GM06990 (cell line): ENCODE measurements around the gene OR51Q1.
A peak's percentile ranks its signal among the peaks of the same experiment; 100 is the strongest.

Experiments
- DNase-seq: peaks from one replicate; pipeline ENCODE4 v3.0.0-alpha.2; 2011; ENCODE audit not compliant: insufficient read length; ENCODE audit errors: extremely low read depth
- H3K27me3 ChIP-seq: replicated peaks from 2 replicates; pipeline ENCODE4 v1.6.0; 2011; ENCODE audit warnings: low read length; ENCODE audit not compliant: control insufficient read depth, insufficient read depth
- H3K36me3 ChIP-seq: 2 replicates; pipeline ENCODE4 v1.5.1; 2011; ENCODE audit warnings: low read length; ENCODE audit not compliant: control insufficient read depth, insufficient read depth
- H3K4me3 ChIP-seq: replicated peaks from 2 replicates; pipeline ENCODE4 v1.5.1; 2011; ENCODE audit warnings: low read depth, mild to moderate bottlenecking, control low read depth, low read length
- CTCF ChIP-seq: IDR thresholded peaks from 2 replicates; pipeline ENCODE4 v1.5.1; 2011; ENCODE audit warnings: low read length, control low read depth, mild to moderate bottlenecking, inconsistent platforms; ENCODE audit not compliant: insufficient read depth, poor library complexity, severe bottlenecking

OR51Q1 gene

GRCh38 chr11:5421811-5422210 lies at the start of gene OR51Q1:
OR51Q1 (plus strand) TSS chr11:5422111; CDS start chr11:5422201, 90 bp downstream.
- Histone ChIP-seq H3K27me3 (no peaks in the 10 kb centered on the region), H3K36me3 (no peaks in the 10 kb centered on the region), H3K4me3 (no peak within 1 kb of the TSS)
- no peak for DNase-seq
- no peak for TF ChIP-seq CTCF

GRCh38 chr11:5380740-5381342 lies 41.1 kb upstream of the OR51Q1 start:
- TF ChIP-seq CTCF = peak; percentile 78
- Histone ChIP-seq H3K4me3 (no peak overlapping the region), H3K27me3 (no peaks in the 10 kb centered on the region), H3K36me3 (no peaks in the 10 kb centered on the region)
- DNase-seq = no peak

GRCh38 chr11:5383576-5383975 lies 38.3 kb upstream of the OR51Q1 start, which contains the start of gene OR51M1:
OR51M1 (plus strand) TSS chr11:5383812; CDS start chr11:5389399, 5,587 bp downstream.
- no peak for DNase-seq
- no peak within 1 kb of the TSS for H3K4me3 ChIP-seq
- H3K36me3 ChIP-seq = no peaks in the 10 kb centered on the region
- no peak for TF ChIP-seq CTCF
- H3K27me3 ChIP-seq = no peaks in the 10 kb centered on the region

- H3K27me3 ChIP-seq = no peaks in the 10 kb centered on the region
- TF ChIP-seq CTCF = no peak
- no peak overlapping the region for H3K4me3 ChIP-seq
- H3K36me3 ChIP-seq = no peaks in the 10 kb centered on the region
- no peak for DNase-seq
Measured at GRCh38 chr11:5384335-5384734, 37.6 kb upstream of the OR51Q1 start.

- Histone ChIP-seq H3K27me3 (no peaks in the 10 kb centered on the region), H3K36me3 (no peaks in the 10 kb centered on the region), H3K4me3 (no peak overlapping the region)
- DNase-seq = no peak
- TF ChIP-seq CTCF = peak; percentile 31
Measured at GRCh38 chr11:5390210-5390609, 31.7 kb upstream of the OR51Q1 start.

GRCh38 chr11:5394091-5394490 lies 27.8 kb upstream of the OR51Q1 start:
- no peaks in the 10 kb centered on the region for H3K27me3 ChIP-seq
- H3K36me3 ChIP-seq = no peaks in the 10 kb centered on the region

More at GRCh38 chr11:5394091-5394490, 27.8 kb upstream of the OR51Q1 start:
- H3K4me3 ChIP-seq = no peak overlapping the region
- DNase-seq = no peak
- no peak for TF ChIP-seq CTCF
